Activated CD4-positive, alpha-beta T cell treated with anti-CD3 and anti-CD28 coated beads, Interleukin-2, amount 50 U/mL, for 16 hours (primary cell): ENCODE results near the gene CTNNA2.

Experiments used
- DNase-seq: peaks from one replicate; pipeline ENCODE4 v3.0.0-alpha.2; 2020

Gene CTNNA2

GRCh38 chr2:80655265-80655664, 1142.4 kb downstream of the CTNNA2 start:
- no peak for DNase-seq

GRCh38 chr2:80670763-80671162, 1157.9 kb downstream of the CTNNA2 start:
- DNase-seq: no peak

- DNase-seq: no peak
Observed at GRCh38 chr2:80687524-80687923, 1174.7 kb downstream of the CTNNA2 start.

GRCh38 chr2:80689106-80689505, 1176.3 kb downstream of the CTNNA2 start:
- no peak for DNase-seq
